Activated T-cell treated with anti-CD3 and anti-CD28 coated beads, Interleukin-2, amount 50 U/mL, for 1 hour (primary cell): Measurements from ENCODE around the gene ANK2.

ENCODE experiments used
- DNase-seq: peaks from one replicate; pipeline ENCODE4 v3.0.0-alpha.2; 2020

The ANK2 gene

DNA sequence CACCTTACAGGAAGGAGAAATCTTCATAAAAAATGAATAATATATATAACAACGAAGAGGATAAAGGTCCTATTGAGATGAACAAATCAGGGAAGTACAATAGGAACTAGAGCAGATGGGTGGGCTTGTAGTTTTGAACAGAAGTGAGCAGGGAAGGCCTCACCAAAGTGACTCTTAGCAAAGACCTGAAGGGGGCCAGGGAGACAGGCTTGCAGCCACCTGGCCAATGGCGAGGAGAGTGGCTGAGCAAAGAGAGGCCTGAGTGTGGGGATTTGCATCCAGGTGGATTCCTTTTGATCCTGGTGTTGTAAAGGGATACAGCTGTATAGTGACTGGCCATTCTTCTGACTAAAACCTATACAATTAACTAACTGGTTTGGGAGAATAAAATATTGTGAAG, 358.0 kb downstream of the ANK2 start:
- DNase-seq: no peak

- DNase-seq: no peak
These were observed 359.7 kb downstream of the ANK2 start for GRCh38 chr4:113409181-113409580.

DNA sequence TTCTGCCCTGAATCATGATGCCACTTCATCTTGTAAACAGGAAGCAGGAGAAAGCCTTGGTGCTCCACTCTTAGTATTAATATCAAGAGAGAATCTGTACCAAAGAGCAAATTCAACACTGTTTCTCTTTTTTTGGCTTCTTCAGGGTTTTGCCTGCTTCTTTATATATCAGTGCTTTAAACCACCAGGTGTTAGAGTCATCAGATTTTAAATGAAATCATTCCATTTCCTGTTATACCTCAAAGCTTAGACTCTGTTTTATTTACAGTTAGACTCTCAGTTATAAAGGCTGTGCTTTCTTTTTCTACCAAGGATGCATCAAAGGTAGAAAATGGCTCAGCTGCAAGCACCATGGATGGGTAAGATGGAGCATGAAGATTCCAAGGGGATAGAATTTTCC, 361.2 kb downstream of the ANK2 start:
- no peak for DNase-seq

- DNase-seq: no peak
These were observed 362.1 kb downstream of the ANK2 start for GRCh38 chr4:113411496-113411938.

- no peak for DNase-seq
These were observed 370.2 kb downstream of the ANK2 start for GRCh38 chr4:113419631-113420030.

- DNase-seq: no peak
These were observed 371.5 kb downstream of the ANK2 start for GRCh38 chr4:113420938-113421337.

GRCh38 chr4:113423631-113424030, 374.2 kb downstream of the ANK2 start:
- DNase-seq: no peak

GRCh38 chr4:113433116-113433515, 383.7 kb downstream of the ANK2 start:
- no peak for DNase-seq
